OCI-LY3 (cell line): ENCODE data around the gene SCYL2.

Source experiments
- EZH2phosphoT487 ChIP-seq: fragments of 200-600 bp; shearing (Covaris generic); IDR thresholded peaks from 2 replicates; pipeline ENCODE4 v1.6.1; 2018; ENCODE audit warnings: antibody characterized with exemption, mixed run types, low read depth
- TF ChIP-seq, protein P1 (sequence below): fragments of 200-600, 300-600 bp; sonication (generic); IDR thresholded peaks from 2 replicates; pipeline ENCODE4 v1.5.1; 2014; ENCODE audit warnings: antibody characterized with exemption, low read length, low read depth

DNA sequence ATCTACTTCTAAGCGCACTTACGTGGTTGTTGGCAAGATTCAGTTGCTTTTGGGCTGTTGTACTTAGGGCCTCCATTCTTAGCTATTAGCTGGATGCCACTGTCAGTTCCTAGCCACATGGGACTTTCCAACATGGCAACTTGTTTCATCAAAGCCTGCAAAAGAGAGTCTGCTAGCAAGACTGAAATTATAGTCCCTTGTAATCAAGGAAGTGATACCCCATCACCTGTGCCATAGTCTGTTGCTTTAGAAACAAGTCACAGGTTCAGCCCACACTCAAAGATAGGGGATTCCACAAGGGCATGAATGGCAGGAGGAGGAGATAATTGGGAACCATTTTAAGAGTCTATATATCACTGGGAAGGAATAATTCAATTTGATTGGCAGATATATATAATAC is 62.8 kb downstream of the SCYL2 start:
- TF ChIP-seq, protein P1, sequence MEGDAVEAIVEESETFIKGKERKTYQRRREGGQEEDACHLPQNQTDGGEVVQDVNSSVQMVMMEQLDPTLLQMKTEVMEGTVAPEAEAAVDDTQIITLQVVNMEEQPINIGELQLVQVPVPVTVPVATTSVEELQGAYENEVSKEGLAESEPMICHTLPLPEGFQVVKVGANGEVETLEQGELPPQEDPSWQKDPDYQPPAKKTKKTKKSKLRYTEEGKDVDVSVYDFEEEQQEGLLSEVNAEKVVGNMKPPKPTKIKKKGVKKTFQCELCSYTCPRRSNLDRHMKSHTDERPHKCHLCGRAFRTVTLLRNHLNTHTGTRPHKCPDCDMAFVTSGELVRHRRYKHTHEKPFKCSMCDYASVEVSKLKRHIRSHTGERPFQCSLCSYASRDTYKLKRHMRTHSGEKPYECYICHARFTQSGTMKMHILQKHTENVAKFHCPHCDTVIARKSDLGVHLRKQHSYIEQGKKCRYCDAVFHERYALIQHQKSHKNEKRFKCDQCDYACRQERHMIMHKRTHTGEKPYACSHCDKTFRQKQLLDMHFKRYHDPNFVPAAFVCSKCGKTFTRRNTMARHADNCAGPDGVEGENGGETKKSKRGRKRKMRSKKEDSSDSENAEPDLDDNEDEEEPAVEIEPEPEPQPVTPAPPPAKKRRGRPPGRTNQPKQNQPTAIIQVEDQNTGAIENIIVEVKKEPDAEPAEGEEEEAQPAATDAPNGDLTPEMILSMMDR: no peak
- TF ChIP-seq EZH2phosphoT487: no peak
